NCI-H446 (cell line): ENCODE measurements around the gene MEDAG.

Source experiments
- DNase-seq, 2 experiments: peaks; one replicate each; lab custom pipeline; 2025; lab: John Stamatoyannopoulos, UW

MEDAG gene

DNA sequence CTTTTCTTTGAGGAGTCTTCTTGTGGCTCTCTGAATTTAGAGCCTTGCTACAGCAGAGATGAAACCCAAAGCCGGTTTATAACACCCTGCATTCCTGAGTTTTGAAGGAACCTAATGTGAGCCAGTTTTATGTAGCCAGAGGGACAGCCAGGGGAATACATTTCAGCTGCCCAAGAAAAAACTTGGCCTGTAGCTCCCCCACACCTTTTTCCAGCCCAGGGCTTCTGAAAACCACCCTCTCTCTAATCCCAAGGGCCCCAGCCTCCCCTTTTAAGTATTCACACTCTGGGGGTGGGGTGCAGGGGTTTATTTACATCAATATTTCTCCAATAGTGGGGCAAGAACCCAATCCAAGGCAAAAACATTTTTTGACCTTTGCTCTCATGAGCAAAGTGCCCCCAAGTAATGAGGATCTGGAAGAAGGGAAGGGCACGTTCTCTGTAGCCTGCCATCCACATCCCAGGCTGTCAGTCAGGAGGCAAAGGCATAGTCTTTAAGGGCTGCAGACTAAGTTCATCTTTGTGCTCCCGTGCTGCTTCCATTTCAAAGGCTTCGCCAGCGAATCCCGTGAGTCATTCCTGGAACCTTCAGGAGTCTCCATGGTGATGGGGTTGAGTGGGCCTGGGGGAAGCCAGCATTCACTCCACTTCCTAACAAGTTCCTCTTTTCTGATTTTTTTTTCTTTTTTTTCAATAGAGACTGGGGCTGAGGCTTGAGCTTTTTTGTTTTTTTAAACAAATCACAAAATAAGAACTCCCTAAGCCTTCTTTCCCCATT lies 33.2 kb upstream of the MEDAG start:
- peak; percentile 51 to 81 for DNase-seq

DNA sequence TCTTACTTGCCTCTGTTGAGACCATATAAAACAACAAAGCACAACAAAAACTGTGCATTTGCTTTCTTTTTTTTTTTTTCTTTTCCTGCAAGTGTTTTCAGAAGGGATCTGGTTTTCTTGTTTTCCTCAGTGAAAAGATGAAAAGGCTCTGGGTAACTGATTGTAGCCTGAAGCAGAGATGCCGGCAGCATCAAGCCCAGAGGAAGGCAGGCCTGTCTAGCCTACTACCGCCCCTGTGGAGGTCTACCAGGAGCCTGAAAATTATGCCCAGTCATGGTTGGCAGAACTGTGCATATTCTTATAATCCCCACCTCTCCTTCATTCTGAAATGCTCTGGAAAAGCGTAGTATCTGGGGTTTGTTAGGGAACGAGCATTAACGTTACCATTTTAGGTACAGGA lies 32.6 kb upstream of the MEDAG start:
- no peak for DNase-seq

DNA sequence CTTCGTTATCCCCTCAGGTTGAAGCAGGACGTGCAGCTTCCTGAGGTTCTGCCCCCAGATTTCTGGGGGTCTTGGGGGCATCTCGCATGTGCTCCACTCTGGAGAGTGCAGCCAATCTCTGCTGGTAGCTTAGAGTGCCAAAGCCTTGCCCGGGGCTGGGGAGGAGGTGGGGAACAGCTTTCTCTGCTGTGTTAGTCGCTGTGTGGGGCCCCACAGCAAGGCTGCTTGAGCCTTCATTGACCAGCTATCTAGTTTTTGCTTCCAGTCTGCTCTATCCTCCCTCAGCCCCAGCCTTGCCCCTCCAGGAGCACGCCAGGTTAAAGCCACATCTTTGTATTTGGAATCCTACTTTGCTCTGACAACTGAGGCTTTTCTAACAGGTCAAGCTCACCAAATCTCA lies 32.0 kb upstream of the MEDAG start:
- no peak for DNase-seq

DNA sequence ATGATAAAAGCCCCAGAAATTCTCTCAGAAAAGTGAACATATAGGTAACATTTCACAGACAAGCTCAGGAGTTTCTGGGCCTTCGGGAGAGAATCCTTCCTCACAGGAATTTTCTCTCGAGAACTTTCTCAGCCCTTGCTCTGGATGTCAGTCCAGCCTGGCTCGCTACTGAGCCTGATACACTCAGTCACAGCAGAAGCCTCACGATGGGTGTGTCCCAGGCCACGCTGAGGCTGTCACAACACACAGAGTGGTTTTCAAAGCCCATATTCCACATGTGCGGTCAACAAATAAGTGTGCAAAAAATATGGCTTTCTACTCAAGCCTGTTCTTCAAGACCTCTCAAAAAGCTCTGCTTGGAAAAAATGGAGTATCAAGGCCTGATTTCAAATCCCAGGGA lies 31.5 kb upstream of the MEDAG start:
- DNase-seq, result no peak

DNA sequence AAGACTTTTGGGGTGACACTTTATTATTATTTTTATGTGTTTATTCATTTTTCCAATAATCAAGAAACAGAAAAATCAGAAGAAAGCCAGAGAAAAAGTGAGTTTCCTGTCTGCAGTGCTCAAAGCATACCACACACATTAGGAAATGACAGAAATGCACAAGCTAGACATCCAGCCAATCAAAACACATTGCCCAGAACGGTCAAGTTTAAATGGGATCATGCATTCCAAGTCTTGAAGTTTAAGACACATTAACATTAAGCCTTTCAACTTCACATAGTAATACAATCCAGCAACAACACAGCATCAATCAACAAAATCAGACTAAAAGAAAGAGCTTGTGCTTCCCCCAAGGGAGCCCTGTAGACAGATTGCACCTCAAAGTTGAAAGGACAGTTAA lies 28.7 kb upstream of the MEDAG start:
- DNase-seq, result no peak

DNA sequence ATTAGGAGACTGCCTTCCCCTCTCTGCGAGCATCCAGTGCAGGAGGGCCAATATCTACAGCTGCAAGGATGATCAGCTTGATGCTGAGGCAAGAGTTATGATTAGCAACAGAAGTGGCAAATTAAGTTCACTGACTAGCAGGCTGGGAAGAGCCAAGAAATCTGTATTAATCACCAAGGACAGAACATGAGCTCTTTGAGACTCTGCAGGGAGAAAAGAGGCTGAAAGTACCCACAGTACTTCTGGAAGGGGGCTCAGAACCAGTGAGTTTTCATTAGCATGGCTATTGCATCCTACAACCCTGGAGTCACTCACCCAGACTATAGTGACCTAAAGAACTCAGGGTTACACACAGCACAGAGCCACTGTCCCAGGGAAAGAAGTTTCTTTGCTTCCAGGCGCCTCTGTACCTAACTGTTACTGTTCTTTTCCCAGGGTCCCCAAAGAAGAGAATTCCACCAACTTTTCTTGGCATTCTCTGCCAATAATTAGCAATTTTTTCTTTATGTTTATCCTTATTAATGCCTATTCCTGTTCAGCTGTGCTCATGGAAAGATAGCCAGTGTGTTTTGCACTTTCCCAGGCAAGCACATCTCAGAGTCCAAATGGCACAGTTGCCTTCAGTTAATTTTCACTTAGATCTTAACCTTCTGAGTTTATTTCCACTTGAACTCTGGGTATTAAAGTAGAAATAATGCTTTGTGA lies 25.8 kb upstream of the MEDAG start:
- no peak for DNase-seq

DNA sequence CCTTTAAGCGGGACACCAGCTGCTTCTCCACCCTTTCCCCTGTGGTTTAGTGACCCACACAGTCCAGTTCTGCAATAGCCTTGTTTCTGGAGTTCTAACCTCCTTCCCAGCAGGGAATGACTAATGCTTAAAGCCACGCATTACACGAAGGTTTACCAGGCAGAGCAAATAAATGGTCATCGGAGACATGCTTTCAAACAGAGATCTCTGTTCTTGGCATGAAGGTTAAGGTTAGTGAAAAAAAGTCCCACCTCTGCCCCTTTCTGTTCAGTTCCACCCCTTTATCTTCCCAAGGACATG lies 25.3 kb upstream of the MEDAG start:
- no peak for DNase-seq

DNA sequence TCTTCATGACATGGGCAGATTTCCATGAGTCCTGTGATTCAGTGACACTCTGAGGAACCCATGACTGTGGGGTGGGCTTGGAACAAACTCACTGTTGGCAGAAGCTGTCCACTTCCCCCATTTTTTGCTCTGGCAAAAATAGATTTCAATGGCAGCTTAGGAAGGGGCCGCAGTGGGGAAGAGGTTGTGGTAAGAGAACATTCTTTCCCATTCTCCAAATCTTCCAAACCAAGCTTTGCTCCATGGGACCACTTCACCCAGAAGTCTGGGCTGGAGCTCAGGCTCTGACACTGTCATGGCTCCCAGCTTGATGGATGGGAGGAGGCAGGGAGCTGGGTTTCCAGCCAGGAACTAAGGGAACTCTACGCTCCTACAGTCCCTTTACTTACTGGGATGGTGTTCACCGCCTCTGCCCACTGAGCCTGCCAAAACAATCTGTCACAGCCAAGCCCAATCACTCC lies 24.9 kb upstream of the MEDAG start:
- peak; percentile 36 to 47 for DNase-seq

DNA sequence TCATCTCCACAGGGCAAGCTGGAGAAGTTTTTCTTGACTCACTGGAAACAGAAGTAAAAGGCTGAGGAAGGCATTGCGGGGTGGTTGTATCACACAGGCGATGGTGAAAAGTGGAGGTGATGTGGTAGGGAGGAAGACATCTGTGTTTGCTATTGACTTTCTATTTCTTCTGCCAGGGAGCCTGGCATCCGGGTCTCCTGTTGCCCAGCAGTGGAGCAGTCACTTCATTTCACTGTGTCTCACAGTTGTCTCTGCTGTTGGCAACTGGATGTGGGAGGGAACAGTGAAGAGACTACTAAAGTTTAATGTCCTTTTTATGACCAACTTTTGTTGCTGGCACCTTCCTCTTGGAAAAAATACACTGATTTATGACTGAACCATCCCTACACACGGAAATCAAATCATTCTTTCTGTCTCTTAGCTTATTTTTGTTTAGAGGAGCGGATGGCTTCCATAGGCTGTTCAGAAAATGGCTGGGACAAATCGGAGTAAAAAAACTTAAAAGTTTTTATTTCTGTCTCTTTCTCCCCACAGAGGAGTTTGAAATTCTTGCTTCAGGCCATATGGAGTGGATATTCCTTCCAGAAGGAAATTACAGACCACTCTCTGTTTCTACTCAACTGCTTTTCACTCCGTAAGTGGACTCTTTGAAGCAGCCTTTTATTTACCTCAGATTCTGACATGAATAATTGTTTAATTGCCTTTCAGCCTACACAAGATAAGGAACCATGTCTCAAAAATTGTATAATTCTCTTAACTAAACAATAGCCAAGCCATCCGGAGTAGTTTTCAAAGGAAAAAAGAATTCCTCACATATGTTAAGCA lies 23.8 kb upstream of the MEDAG start:
- no peak for DNase-seq

DNA sequence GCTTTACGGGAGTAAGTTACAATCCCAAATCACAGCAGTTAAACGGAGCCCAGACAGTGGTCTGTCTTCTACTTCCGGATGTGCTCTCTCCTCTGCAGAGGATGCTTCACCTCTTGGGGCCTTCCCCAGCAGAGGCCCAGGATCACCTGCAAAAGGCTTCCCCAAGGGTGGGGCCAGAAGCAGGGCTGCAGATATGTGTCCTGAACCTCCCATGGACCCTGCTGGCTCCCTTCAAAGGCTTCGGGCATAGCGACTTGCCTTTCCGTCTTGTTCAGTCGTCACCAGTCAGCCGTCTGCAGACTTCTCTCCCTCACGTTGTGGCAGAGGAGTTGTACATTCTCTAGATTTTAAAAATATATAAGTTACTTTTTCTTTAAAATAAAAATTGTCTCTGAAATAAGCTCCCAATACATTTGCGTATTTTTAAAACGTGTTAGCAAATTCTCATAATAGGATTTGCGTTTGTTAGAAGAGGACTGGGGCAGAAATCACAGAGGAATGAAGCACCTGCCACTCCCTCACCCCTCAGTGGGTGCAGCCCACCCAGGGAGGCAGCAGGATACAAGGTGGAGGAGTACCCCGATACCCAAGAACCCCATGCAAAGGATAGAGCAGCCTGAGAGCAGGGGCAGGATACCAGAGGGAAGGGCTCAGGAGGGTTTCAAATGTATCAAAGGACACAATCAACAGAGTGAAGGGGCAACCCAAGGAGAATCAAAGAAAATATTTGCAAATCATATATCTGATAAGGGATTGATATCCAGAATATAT lies 22.9 kb upstream of the MEDAG start:
- DNase-seq, result no peak

DNA sequence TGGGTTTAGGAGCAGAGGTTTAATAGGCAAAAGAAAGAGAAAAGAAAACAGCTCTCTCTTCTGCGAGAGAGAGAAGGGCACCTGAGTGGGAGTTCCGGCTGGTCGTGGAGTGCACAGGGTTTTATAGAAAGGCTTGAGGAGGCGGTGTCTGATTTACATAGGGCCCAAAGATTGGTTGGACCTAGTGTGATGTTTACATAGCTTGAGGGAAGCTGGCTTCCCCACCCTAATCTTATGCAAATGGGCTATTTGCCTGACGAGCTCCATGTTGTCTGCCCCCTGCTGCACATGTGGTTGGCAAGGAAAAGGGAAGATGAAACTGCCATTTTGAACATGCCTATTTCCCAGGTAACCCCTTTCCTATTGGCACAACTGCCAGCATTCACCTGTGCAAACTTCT lies 21.5 kb upstream of the MEDAG start:
- DNase-seq, result peak in 1 of 2 experiments; percentile 32

DNA sequence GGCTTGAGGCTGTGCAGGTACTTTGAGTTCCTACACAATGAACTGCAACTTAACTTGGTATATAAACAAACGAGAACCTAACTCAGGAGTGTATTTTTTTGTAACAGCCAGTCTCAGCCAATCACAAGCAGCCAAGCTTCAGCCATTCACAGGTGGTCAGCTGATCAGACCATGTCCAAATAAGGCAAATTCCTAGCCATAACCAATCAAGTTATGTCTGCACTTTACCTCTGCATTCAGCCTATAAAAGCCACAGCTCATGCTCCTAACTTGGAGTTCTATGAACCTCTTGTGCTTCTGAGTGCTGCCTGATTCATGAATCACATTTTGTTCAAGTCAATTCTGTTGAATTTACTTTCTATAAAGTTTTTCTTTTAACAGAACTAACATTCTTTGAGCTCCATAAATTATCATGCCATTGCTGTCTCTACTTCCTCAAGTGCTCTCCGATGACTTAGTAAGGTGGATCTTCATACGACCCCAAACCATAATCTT lies 16.8 kb upstream of the MEDAG start:
- no peak for DNase-seq

DNA sequence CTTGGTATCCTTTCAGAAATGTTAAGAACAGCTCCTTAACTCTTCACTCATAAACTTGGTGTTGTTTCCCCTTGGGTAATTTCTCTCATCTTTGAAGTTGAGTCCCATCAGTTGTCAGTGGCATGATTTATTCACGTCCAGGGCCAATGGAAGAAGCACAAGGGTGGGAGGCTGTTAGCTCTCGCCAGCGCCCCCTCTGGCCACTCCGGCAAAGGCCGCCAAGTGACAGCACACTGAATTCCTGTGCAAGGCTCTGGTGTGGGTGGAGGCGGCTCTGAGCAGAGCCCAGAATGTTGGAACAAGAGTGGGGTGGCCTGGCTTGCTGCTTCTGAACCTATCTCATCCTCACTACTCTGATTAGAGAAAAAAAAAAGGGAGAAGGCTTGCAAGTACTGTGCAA lies 13.1 kb upstream of the MEDAG start:
- DNase-seq, result no peak

DNA sequence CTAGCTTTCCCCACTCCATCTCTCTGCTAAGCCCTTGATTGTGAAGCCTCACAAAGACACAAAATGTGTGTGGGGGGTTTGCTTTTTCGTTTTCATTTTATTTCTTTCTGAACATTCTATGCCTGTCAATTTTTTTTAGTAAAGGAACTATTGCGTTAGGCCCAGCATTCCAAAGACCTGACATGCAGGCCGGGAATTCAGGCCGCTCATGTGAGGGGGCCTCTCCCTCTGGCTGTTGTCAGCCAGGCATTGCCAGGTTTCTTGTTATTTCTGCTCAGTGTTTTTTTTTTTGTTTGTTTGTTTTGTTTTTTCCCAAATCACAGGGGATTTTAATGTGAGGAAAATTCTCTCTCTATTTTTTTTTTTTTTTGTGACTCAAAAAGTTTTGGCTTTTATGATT lies 10.3 kb upstream of the MEDAG start:
- no peak for DNase-seq

DNA sequence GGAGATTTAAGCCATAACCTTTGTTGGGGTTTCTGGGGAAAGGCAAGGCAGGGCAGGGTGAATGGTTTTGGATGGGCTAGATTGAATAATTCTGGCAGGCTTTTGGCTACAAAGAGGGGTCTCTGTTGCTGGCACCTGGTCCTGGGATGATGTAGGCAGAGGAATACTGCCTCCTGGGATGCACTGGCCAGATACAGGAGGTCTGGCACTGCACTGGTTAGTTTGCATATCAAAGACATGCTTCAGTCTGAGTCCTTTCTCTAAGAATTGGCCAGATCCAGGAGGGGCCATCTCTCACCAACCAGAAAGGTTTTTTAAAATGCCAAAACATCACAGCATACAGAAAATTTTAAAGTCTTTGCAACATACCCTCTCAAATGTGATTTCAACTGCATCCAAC lies 8.0 kb upstream of the MEDAG start:
- DNase-seq, result no peak

DNA sequence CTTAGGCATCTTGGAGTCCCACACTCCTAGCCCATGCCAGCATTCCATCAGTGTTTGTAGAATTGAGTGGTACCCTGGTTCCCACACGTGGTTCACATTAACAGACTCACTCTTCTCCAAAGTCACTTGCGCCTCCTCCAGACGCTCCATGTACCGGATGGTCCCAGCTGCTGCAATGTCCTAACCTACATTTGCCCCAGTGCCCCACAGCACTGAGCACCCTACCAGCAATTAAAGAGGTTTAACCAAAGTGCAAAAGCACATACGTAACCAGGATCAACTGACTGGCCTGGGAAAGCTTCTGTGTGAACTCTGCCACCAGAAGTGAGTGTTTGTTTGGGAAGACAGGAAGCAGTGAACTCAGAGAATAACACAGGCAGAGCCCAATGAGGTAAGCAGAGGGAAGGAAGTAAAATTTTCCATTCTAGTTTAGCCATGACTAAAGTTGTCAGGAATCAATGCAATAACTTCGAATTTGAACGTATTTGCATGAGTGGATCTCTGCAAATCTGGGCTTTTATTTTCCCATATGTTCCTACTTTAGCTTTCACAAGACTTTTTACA lies 7.3 kb upstream of the MEDAG start:
- no peak for DNase-seq

DNA sequence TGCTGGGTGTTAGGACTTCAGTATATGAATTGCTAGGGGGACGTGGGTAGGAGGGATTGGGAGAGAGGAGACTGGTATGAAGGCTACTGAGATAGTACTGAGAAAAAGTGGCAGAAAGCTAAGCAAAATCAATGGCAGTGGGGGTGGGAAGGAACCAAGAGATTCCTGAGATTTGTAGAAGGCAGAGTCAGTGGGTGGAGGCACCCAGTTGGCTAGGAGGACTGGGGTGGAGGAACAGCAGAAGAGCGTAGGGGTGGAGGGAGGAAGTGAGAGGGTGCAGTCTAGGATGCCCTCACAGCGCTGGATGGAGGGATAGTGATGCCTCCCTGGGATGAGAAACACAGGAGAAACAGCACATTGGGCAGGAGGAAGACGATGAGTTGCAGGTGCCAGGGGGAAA lies 5.6 kb upstream of the MEDAG start:
- no peak for DNase-seq

DNA sequence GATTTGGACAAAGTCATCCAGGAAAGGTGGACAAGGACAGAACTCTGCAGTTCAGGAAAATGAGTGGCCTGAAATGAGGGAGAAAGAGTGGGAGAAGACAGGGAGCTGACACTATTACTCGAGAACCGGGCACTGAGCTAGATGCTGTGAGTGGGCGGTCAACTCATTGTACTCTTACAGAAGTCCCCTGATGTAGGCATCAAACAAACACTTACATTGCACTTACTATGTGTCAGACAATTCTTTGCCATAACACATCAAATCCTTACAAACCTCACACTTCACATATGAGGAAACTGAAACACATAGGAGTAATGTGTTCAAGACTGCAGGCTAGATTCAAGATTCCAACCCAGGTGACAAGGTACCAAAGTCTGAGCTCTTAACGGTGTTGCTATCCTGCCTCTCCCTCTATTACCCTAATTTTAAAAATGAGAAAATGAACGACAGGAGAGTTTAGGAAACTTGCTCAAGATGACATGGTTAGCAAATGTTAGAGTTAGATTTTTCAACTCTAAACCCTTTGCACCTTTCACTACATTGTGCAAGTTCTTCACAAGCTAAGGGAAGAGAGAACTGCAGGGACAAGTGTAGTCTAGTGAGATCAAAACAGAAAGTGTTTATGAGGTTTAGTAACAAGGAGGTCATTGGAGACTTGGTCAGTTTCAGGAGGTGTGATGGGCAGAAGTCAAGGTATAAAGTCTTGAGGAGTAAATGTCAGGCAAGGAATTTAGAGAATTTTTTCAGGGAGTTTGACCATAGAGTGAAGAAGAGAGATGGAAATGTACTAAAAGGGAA lies 4.9 kb upstream of the MEDAG start:
- DNase-seq, result no peak

DNA sequence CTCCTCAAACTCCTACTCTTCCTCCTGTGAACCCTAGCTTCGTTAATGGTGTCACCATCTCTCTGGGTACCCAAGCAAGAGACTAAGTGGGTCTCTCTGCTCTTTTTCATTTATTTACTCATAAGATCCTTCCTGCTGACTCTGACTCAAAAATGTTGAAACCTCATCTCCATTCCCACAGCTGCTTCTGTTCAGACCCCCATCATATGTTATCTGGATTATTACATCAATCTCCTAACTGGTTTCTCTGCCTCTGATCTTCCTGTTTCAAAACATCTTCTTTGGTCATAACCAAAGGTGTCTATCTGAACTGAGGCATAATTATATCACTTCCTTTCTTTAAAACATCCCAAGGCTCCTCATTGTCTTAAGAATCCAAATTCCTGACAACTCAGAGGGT lies 2.0 kb upstream of the MEDAG start:
- DNase-seq, result no peak

DNA sequence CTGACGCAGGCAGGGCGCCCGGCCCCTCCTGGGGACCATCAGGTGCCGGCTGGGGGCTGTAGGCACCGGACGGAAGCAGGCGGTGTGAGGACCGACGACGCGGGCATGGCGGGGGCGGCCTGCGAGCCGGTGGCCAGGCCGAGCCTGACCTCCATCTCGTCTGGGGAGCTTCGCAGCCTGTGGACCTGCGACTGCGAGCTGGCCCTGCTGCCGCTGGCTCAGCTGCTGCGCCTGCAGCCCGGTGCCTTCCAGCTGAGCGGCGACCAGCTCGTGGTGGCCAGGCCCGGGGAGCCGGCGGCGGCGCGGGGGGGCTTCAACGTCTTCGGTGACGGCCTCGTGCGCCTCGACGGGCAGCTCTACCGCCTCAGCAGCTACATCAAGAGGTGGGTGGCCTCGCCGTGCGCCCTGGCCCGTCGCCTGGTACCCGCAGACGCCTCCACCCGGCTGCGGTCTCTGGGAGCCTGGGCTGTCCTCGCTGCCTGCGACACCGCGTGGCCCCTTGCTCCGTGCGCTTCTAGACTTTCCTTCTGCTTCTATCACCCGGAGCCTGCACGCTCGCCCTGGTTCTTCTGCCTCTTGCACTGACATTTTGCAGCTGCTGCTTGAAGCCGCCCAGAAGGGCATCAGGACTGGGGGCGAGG lies 460 bp downstream of the MEDAG start:
- DNase-seq, result no peak
